Uterus (tissue), 2 donors: ENCODE measurements around the gene RASSF7.

Source experiments
- CTCF ChIP-seq, 4 experiments: fragments of 200-600 bp in 2 of 4; fragments of 450-650 bp in 2 of 4; sonication (generic) in 2 of 4; IDR thresholded peaks; one replicate each; pipeline ENCODE4 v1.5.1; 2016 to 2019; ENCODE audit warnings: antibody characterized with exemption in 4 of 4, mild to moderate bottlenecking in 2 of 4, moderate library complexity in 1 of 4
- POLR2A ChIP-seq, 2 donors: fragments of 450-650 bp; IDR thresholded peaks; one replicate each; pipeline ENCODE4 v1.6.1; 2016; ENCODE audit warnings: antibody characterized with exemption in 2 of 2, mild to moderate bottlenecking in 1 of 2, moderate library complexity in 1 of 2

- TF ChIP-seq CTCF (IDR thresholded peaks at IDR 0.05) = no peak
- TF ChIP-seq POLR2A (IDR thresholded peaks at IDR 0.05) = no peak
Observed at GRCh38 chr11:576811-577610, 16.2 kb downstream of the RASSF7 start.
